Prostate gland (tissue), 2 donors: Measurements from ENCODE around the gene SOBP.
"Not testable (repeated sequence)": the region's sequence is repeated elsewhere in the genome, so short reads cannot be mapped to it uniquely, and the experiment has no call there.

ENCODE experiments used
- POLR2A ChIP-seq: fragments of 450-650 bp; IDR thresholded peaks from one replicate; pipeline ENCODE4 v1.6.1; 2016; ENCODE audit warnings: antibody characterized with exemption, mild to moderate bottlenecking
- POLR2AphosphoS5 ChIP-seq: sonication (generic); formaldehyde crosslinking; IDR thresholded peaks from one replicate; pipeline ENCODE4 v1.6.1; 2017; ENCODE audit warnings: antibody characterized with exemption
- TF ChIP-seq, protein P1 (sequence below), 4 experiments: fragments of 200-600 bp in 2 of 4; fragments of 450-650 bp in 2 of 4; sonication (generic) in 2 of 4; IDR thresholded peaks; 1 replicate in 3 of 4; 2 replicates in 1 of 4; pipeline ENCODE4 v1.5.1; 2016 to 2019; ENCODE audit warnings: antibody characterized with exemption in 4 of 4, mild to moderate bottlenecking in 2 of 4, moderate library complexity in 2 of 4

GRCh38 chr6:107475360-107475759 is 14.6 kb upstream of the SOBP start:
- TF ChIP-seq, protein P1, sequence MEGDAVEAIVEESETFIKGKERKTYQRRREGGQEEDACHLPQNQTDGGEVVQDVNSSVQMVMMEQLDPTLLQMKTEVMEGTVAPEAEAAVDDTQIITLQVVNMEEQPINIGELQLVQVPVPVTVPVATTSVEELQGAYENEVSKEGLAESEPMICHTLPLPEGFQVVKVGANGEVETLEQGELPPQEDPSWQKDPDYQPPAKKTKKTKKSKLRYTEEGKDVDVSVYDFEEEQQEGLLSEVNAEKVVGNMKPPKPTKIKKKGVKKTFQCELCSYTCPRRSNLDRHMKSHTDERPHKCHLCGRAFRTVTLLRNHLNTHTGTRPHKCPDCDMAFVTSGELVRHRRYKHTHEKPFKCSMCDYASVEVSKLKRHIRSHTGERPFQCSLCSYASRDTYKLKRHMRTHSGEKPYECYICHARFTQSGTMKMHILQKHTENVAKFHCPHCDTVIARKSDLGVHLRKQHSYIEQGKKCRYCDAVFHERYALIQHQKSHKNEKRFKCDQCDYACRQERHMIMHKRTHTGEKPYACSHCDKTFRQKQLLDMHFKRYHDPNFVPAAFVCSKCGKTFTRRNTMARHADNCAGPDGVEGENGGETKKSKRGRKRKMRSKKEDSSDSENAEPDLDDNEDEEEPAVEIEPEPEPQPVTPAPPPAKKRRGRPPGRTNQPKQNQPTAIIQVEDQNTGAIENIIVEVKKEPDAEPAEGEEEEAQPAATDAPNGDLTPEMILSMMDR (IDR thresholded peaks at IDR 0.05), result not testable (repeated sequence)
- not testable (repeated sequence) for TF ChIP-seq POLR2A, POLR2AphosphoS5
